Thyroid gland (tissue), 4 donors: ENCODE data around the gene RENBP.

Experiments
- POLR2A ChIP-seq, 2 donors: fragments of 450-650 bp; IDR thresholded peaks; one replicate each; pipeline ENCODE4 v1.6.1; 2017; ENCODE audit warnings: antibody characterized with exemption in 2 of 2, mild to moderate bottlenecking in 2 of 2, moderate library complexity in 1 of 2
- TF ChIP-seq, protein P1 (sequence below), 6 experiments: fragments of 200-600 bp in 3 of 6; fragments of 450-650 bp in 3 of 6; sonication (generic) in 3 of 6; IDR thresholded peaks; one replicate each; pipeline ENCODE4 v1.5.1; 2016 to 2019; ENCODE audit warnings: antibody characterized with exemption in 6 of 6, mild to moderate bottlenecking in 2 of 6, inconsistent platforms in 1 of 6, moderate library complexity in 1 of 6

- TF ChIP-seq, protein P1, sequence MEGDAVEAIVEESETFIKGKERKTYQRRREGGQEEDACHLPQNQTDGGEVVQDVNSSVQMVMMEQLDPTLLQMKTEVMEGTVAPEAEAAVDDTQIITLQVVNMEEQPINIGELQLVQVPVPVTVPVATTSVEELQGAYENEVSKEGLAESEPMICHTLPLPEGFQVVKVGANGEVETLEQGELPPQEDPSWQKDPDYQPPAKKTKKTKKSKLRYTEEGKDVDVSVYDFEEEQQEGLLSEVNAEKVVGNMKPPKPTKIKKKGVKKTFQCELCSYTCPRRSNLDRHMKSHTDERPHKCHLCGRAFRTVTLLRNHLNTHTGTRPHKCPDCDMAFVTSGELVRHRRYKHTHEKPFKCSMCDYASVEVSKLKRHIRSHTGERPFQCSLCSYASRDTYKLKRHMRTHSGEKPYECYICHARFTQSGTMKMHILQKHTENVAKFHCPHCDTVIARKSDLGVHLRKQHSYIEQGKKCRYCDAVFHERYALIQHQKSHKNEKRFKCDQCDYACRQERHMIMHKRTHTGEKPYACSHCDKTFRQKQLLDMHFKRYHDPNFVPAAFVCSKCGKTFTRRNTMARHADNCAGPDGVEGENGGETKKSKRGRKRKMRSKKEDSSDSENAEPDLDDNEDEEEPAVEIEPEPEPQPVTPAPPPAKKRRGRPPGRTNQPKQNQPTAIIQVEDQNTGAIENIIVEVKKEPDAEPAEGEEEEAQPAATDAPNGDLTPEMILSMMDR (IDR thresholded peaks at IDR 0.05) = no peak
- no peak for TF ChIP-seq POLR2A (IDR thresholded peaks at IDR 0.05)
Measured at GRCh38 chrX:153944800-153945150, 332 bp upstream of the RENBP start.
